GM12892 (cell line): Measurements from ENCODE around the gene NCOR1.

ENCODE experiments used
- POLR2A ChIP-seq: IDR thresholded peaks from 2 replicates; pipeline ENCODE4 v1.6.1; 2011; ENCODE audit warnings: low read depth, low read length, control low read depth
- POLR2AphosphoS5 ChIP-seq: IDR thresholded peaks from 2 replicates; pipeline ENCODE4 v1.6.1; 2011; ENCODE audit warnings: low read depth, low read length, control low read depth

DNA sequence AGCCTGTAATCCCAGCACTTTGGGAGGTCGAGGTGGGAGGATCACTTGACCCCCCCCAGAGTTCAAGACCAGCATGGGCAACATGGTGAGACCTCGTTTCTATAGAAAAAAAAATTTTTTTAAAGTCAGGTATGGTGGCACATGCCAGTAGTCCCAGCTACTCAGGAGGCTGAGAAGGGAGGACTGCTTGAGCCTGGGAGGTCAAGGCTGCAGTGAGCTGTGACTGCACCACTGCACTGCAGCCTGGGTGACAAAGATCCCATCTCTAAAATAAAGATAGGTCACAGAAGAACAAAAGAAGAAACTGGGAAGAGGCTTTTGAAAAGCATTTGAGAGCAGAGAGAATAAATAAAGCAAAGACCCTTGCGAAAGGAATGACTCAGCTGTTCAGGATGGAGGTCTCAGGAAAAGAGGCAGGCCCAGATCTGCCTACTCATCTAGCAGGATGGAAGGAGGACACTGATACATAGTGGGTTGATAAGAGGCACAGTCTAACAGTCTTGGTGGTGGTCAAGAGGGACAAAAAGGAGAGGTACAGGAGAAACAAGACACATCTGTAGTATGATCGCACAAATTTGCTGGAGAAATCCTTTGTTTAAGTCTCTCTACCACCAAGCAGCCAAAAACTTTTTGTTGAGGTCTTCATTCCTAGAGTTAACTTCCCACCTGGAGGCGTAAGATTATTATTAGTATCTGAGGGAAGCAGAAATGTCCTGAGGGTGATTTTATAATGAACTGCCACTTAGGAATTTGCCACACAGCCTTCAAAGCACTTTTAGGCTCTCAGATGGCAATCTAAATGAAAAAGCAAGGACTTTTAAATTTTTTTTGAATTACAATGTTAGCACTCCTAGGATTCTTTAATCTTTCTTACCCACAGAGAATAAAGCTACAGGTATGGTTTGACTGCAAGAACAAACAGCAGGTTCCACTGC is 233.4 kb downstream of the NCOR1 start:
- no peak for TF ChIP-seq POLR2A
- no peak for TF ChIP-seq POLR2AphosphoS5
